Measurements from ENCODE around the gene ITK.

The ITK gene

GRCh38 chr5:157290156-157290980 is 109.7 kb downstream of the ITK start:
- TF ChIP-seq ZFX (IDR thresholded peaks at IDR 0.05) (no peak), CTCF (conservative IDR thresholded peaks at IDR 0.05) (no peak)
- no peak overlapping the region for H3K27ac ChIP-seq

- no peak overlapping the region for H3K27ac ChIP-seq
These were observed 110.5 kb downstream of the ITK start for GRCh38 chr5:157290981-157291711.

GRCh38 chr5:157292599-157292998 is 112.0 kb downstream of the ITK start:
- TF ChIP-seq ZFX (IDR thresholded peaks at IDR 0.05) (no peak), CTCF (conservative IDR thresholded peaks at IDR 0.05) (no peak)
- no peak overlapping the region for H3K27ac ChIP-seq

More at GRCh38 chr5:157290981-157291711, 110.5 kb downstream of the ITK start:
- TF ChIP-seq ZFX (IDR thresholded peaks at IDR 0.05), result no peak
- no peak for TF ChIP-seq CTCF (conservative IDR thresholded peaks at IDR 0.05)

- H3K27ac ChIP-seq, result no peak overlapping the region
- TF ChIP-seq ZFX (IDR thresholded peaks at IDR 0.05) (no peak), CTCF (conservative IDR thresholded peaks at IDR 0.05) (peak; percentile 30)
These were observed 113.9 kb downstream of the ITK start for GRCh38 chr5:157294407-157295091.

GRCh38 chr5:157295247-157295646 is 114.6 kb downstream of the ITK start:
- TF ChIP-seq ZFX (IDR thresholded peaks at IDR 0.05) (no peak), CTCF (conservative IDR thresholded peaks at IDR 0.05) (no peak)
- no peak overlapping the region for H3K27ac ChIP-seq

- TF ChIP-seq CTCF (conservative IDR thresholded peaks at IDR 0.05) (no peak), ZFX (IDR thresholded peaks at IDR 0.05) (no peak)
These were observed 119.9 kb downstream of the ITK start for GRCh38 chr5:157300564-157300963.

More at GRCh38 chr5:157300564-157300963, 119.9 kb downstream of the ITK start:
- H3K27ac ChIP-seq, result no peak overlapping the region
